COLO668 (cell line): ENCODE data around the gene PAX8.
A peak's percentile ranks its signal among the peaks of the same experiment; 100 is the strongest.

ENCODE experiments used
- DNase-seq: peaks from one replicate; lab custom pipeline; 2025; ENCODE audit not compliant: unreplicated experiment; lab: John Stamatoyannopoulos, UW

PAX8 gene

DNA sequence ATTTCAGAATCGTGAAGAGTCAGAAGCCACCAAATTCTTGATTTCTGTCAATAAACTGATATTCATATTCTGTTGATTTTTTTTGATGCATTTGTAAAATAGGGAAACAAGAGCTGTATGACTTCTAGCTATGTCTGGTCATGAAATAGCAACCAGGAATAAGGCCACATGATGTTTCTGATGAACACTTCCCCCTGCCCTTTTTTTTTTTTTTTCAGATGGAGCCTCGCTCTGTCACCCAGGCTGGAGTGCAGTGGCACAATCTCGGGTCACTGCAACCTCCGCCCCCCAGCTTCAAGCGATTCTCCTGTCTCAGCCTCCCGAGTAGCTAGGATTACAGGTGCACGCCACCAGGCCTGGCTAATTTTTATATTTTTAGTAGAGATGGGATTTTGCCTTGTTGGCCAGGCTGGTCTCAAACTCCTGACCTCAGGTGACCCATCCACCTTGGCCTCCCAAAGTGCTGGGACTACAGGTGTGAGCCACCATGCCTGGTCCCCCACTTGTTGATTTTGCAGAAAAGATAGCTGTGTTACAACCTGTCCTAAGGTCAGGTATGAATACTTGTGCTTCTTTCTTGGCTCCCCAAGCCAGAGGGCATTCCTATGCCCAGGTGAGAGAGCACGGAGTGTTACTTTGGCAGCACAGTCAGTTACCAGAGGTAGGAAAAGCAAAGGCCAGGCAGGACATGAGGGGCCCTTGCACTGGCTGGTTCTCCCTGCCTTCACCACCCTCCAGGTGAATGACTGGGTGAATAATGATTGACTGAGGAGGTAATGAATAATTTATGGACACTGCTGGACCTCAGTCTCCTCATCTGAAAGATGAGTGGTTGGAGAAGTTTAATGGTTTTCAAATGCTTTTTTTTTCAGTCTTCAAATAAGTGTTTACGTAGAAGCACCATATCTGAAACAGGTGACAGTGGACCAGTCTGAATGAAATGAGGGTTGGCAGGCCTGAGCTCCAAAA is 39.6 kb downstream of the PAX8 start:
- DNase-seq: no peak

DNA sequence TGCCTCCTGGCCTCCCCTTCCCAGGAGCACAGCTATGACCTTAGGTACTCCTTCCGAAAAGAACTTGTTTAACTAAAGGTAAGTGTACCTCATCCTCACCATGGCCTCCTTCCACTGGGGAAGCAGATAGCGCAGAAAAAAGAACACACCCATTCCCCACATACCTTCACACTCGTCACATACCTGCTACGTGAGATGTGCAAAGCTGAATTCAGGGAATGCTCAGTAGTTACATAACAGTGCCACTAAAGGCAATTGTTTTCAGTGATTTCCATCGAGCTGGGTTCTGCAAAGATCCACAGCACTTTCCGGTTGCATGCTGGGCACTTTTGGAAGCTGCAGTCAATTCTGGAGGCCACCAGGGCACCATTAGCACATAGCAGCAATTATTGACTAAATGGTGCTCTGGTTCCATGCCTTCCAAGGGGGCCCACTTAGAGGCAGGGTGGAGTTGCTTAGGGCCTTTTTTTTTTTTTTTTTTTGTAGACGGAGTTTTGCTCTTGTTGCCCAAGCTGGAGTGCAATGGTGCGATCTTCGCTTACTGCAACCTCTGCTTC is 41.0 kb downstream of the PAX8 start:
- no peak for DNase-seq

- peak; percentile 22 for DNase-seq
Measured at GRCh38 chr2:113236367-113237159, 42.2 kb downstream of the PAX8 start.

DNA sequence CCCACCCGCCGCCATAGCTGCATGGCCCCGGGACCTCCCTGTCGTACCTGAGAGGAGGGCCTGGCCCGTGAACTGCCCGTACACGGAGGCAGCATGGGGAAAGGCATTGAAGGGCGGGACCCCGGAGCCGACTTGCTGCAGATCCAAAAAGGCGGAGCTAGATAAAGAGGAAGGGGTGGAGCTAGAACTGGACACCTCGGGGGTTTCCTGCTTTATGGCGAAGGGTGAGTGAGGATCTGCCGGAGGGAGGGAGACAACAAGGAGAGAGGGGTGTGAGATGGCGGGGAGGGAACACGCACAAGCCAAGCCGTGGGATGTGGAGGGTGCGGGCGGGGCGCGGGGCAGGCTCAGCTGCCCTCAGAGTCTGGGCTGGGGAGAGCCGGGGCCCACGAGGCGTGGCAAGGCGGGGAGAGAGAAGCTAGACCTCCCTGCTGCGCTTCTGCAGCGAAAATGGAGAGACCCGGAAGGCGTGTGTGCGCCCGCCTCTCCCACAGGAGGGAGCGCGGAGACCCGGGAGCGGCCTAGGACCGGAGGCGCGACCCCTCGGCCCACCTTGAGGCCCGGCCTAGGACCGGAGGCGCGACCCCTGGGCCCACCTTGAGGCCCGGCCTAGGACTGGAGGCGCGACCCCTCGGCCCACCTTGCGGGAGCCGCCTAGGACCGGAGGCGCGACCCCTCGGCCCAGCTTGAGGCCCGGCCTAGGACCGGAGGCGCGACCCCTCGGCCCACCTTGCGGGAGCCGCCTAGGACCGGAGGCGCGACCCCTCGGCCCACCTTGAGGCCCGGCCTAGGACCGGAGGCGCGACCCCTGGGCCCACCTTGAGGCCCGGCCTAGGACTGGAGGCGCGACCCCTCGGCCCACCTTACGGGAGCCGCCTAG is 43.1 kb downstream of the PAX8 start:
- peak; percentile 53 for DNase-seq

- no peak for DNase-seq
Measured at GRCh38 chr2:113234721-113235346, 43.9 kb downstream of the PAX8 start.

DNA sequence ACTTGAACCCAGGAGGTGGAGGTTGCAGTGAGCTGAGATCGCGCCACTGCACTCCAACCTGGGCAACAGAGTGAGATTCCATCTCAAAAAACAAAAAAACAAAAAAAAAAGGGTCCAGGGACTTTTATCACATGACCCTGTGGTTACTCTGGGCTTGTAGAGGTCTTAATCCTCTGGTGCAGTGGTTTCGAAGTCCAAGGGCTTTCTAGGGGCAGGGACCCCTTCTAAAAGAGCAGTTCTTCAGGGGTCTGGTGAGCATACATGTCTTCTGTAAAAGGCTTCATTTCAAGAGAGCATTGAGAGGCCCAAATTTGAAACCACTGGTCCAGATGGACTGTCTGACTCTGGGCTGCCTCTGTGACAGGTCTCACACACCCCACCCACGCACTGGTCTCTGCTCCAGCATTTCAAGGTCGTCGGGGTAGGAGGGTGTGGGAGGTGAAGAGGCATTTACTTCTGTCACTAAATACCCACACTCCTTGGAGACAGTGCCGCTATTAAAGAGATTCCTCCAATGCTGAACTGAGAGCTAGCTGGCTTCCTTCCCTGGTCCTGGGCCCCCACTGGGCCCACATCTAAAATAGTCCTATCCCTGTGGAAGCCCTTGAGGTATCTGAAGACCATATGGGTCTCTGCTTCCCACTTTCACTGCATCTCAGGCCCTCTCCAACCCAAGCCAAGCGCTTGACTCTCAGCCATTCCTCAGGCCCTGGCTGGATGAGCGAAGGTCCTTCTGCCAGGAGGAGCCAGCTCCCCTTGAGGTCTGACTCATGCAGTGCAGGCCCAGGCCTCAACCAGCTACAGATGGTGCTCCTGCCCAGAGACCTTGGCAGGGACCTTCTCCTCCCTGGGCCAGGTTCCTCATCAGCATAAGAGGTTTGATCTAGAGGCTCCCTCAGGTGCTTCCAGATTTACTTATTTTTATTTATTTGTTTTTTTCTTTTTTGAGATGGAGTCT is 44.8 kb downstream of the PAX8 start:
- peak; percentile 5 for DNase-seq

- DNase-seq: no peak
Measured at GRCh38 chr2:113232740-113233139, 46.0 kb downstream of the PAX8 start.

GRCh38 chr2:113232123-113232522 is 46.6 kb downstream of the PAX8 start:
- DNase-seq: no peak

- DNase-seq: no peak
Measured at GRCh38 chr2:113231064-113231463, 47.7 kb downstream of the PAX8 start.

DNA sequence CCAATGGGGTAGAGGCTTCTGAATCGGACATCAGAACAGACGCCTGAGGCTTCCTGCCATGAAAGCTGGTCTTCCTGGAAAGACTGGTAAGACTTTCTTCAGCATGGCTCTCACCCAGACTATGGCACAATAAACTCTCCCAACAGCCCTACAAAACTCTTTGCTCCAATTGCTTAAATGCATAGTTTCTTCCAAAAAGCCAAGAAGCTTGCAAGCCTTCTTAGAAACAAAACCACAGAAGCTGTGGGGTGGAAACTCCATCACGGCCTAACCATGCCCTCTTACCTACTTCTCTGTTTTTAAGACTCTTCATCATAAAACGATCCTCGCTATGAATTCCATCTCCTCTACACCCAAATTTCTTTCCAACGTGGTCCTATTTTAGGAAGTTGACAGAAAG is 48.2 kb downstream of the PAX8 start:
- no peak for DNase-seq

GRCh38 chr2:113229795-113230194 is 48.9 kb downstream of the PAX8 start:
- DNase-seq: no peak

- peak; percentile 2 for DNase-seq
Measured at GRCh38 chr2:113228991-113229716, 49.6 kb downstream of the PAX8 start.

- DNase-seq: no peak
Measured at GRCh38 chr2:113228351-113228750, 50.4 kb downstream of the PAX8 start.

- no peak for DNase-seq
Measured at GRCh38 chr2:113227698-113228097, 51.0 kb downstream of the PAX8 start.

DNA sequence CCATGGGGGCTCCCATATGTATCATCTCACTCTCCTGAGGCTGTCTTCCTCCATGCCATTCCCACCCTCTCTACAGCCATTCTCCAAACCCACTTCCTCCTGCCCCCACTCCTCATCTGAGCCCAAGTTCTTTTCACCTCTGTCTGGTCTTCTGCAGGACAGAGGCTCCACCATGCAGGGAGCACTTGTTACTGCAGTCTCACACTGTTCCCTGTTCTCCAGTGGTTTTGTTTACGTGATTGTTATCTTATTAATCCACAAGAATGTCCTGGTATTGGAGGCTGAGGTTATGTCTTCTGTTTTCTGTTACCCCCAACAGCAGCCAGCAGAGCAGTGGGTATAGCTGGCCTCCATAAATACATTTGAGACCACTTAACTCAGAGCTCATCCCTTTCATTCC is 51.4 kb downstream of the PAX8 start:
- no peak for DNase-seq

DNA sequence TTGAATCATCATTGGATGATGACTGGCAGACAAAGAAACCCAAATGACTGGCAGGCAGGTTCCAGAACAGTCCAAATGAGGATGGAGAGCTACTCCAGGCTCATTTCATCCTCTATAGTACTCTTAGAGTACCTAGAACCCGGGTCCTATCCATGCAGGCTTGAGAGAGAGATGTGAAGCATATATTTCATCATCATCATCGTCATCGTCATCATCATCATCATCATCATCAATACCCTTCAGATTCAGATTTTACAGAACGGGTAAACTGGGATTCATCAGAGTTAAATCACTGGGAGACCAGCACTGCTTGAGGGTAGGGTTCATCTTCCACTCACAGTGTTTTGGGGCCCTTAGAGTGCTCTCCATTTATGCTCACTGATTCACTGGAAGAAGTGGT is 52.3 kb downstream of the PAX8 start:
- no peak for DNase-seq

GRCh38 chr2:113225263-113226259 is 53.2 kb downstream of the PAX8 start:
- peak; percentile 28 for DNase-seq
